HepG2 (cell line): Measurements from ENCODE around the gene CCSER2. TPM values are rescaled to one million over a fixed set of nuclear protein-coding genes. Genes with fewer than 3 reads are reported as not detected.

ENCODE experiments used
- ATAC-seq: fragments of 200-7000 bp; cut with Tn5 transposase; 3 replicates; pipeline ENCODE4 v1.9.1; 2020; ENCODE audit warnings: mild to moderate bottlenecking, moderate library complexity
- BruUV-seq: library from RNA; stranded (reverse); fragments of 400-500 nt; replicated peaks from 2 replicates; lab custom pipeline; 2021; lab: Mats Ljungman, UMichigan
- CTCF ChIA-PET: fragments of 300-600 bp; formaldehyde crosslinking; extraction: SDS; loops from one replicate; lab custom pipeline; 2021; ENCODE audit warnings: low total read pairs, inconsistent platforms, low intra/inter-chr PET ratio; lab: Yijun Ruan, JAX
- POLR2A ChIA-PET: fragments of 350-600 bp; sonication (Branson Sonifier 250); formaldehyde crosslinking; loops from one replicate; lab custom pipeline; 2020; ENCODE audit warnings: antibody characterized with exemption, inconsistent platforms; lab: Yijun Ruan, JAX
- DNase-seq: peaks from one replicate; pipeline ENCODE4 v3.0.0-alpha.2; 2015; ENCODE audit warnings: low spot score
- FAIRE-seq: peaks from 3 replicates; lab custom pipeline; 2011; peaks lifted over from hg19 to GRCh38; lab: Jason Lieb, UNC
- H2AFZ ChIP-seq: one replicate; pipeline ENCODE4 v1.6.1; 2011; ENCODE audit warnings: low read length, inconsistent platforms
- H3K27ac ChIP-seq: fragments of 300-600 bp; 3 replicates; pipeline ENCODE4 v1.8.0; 2011; ENCODE audit warnings: mixed run types, mild to moderate bottlenecking, mixed read lengths, low read length, inconsistent platforms; ENCODE audit not compliant: insufficient read depth; ENCODE audit errors: extremely low read length
- H3K27me3 ChIP-seq, 2 experiments: fragments of 200-600 bp in 1 of 2; 2 replicates in 1 of 2; 3 replicates in 1 of 2; pipeline versions ENCODE4 v1.6.0 to v1.8.0; 2011; ENCODE audit warnings: low read length in 2 of 2, mild to moderate bottlenecking in 2 of 2, moderate library complexity in 2 of 2, inconsistent platforms in 1 of 2; ENCODE audit not compliant: insufficient read depth in 2 of 2, control insufficient read depth in 1 of 2
- H3K36me3 ChIP-seq, 2 experiments: fragments of 200-600 bp in 1 of 2; replicated peaks in 1 of 2; 2 replicates in 1 of 2; 3 replicates in 1 of 2; pipeline versions ENCODE4 v1.5.1 to v1.8.0; 2011; ENCODE audit warnings: low read length in 2 of 2, inconsistent platforms in 1 of 2; ENCODE audit not compliant: insufficient read depth in 2 of 2, control insufficient read depth in 1 of 2
- H3K4me1 ChIP-seq: 2 replicates; pipeline ENCODE4 v1.5.1; 2012; ENCODE audit warnings: low read length, inconsistent platforms; ENCODE audit not compliant: insufficient read depth
- H3K4me2 ChIP-seq: 2 replicates; pipeline ENCODE4 v1.6.0; 2011; ENCODE audit warnings: low read depth, low read length, inconsistent platforms
- H3K4me3 ChIP-seq, 3 experiments: fragments of 200-600 bp in 1 of 3; sonication (generic), shearing (Covaris generic) in 1 of 3; replicated peaks in 1 of 3; 2 replicates each; pipeline ENCODE4 v1.5.1; 2011 to 2016; ENCODE audit warnings: low read length in 3 of 3, inconsistent platforms in 2 of 3, low read depth in 2 of 3, mild to moderate bottlenecking in 2 of 3, control low read depth in 1 of 3, mixed read lengths in 1 of 3; ENCODE audit not compliant: insufficient read depth in 1 of 3
- H3K79me2 ChIP-seq: one replicate; pipeline ENCODE4 v1.6.1; 2011; ENCODE audit warnings: low read length, inconsistent platforms; ENCODE audit not compliant: insufficient read depth
- H3K9ac ChIP-seq: 2 replicates; pipeline ENCODE4 v1.6.0; 2011; ENCODE audit warnings: mild to moderate bottlenecking, low read depth, low read length, inconsistent platforms; ENCODE audit not compliant: insufficient read depth
- H3K9me3 ChIP-seq: 2 replicates; pipeline ENCODE4 v1.5.1; 2012; ENCODE audit warnings: mild to moderate bottlenecking, low read length
- H4K20me1 ChIP-seq: 2 replicates; pipeline ENCODE4 v1.6.0; 2011; ENCODE audit warnings: inconsistent platforms, mild to moderate bottlenecking, low read length, moderate library complexity; ENCODE audit not compliant: insufficient read depth
- FOXA3 ChIP-seq: IDR thresholded peaks from 2 replicates; pipeline ENCODE4 v1.6.1; 2016; ENCODE audit warnings: missing genetic modification reagents, missing compliant biosample characterization
- FOXJ3 ChIP-seq: sonication (generic); formaldehyde crosslinking; IDR thresholded peaks from 2 replicates; pipeline ENCODE4 v1.4.0; 2020; ENCODE audit warnings: missing genetic modification reagents, mild to moderate bottlenecking, borderline replicate concordance
- GRHL1 ChIP-seq: sonication (generic); formaldehyde crosslinking; conservative IDR thresholded peaks from 2 replicates; pipeline ENCODE4 v1.8.0; 2022; ENCODE audit warnings: missing genetic modification reagents
- PAF1 ChIP-seq: IDR thresholded peaks from 2 replicates; pipeline ENCODE4 v1.6.1; 2016; ENCODE audit warnings: missing genetic modification reagents, missing compliant biosample characterization
- PCBP2 ChIP-seq: fragments of 200-400 bp; formaldehyde crosslinking; optimal IDR thresholded peaks from 2 replicates; pipeline ENCODE3; 2018; ENCODE audit warnings: low read length, low read depth; ENCODE audit not compliant: poor library complexity, severe bottlenecking
- SKIL ChIP-seq: sonication (generic); formaldehyde crosslinking; IDR thresholded peaks from 2 replicates; pipeline ENCODE4 v1.8.0; 2022; ENCODE audit warnings: missing genetic modification reagents, mild to moderate bottlenecking, moderate library complexity, borderline replicate concordance
- SRF ChIP-seq: IDR thresholded peaks from 2 replicates; pipeline ENCODE4 v1.6.1; 2011; ENCODE audit warnings: mild to moderate bottlenecking, low read depth, low read length, moderate library complexity
- SUZ12 ChIP-seq: fragments of 150-350 bp; IDR thresholded peaks from 2 replicates; pipeline ENCODE4 v1.6.1; 2014; ENCODE audit warnings: low read depth, low read length
- THAP11 ChIP-seq: IDR thresholded peaks from 2 replicates; pipeline ENCODE4 v1.6.1; 2016; ENCODE audit warnings: missing biosample characterization, missing genetic modification reagents
- WIZ ChIP-seq: sonication (generic); formaldehyde crosslinking; IDR thresholded peaks from 2 replicates; pipeline ENCODE4 v1.5.1; 2020; ENCODE audit warnings: mild to moderate bottlenecking, missing genetic modification reagents
- ZBTB21 ChIP-seq: sonication (generic); formaldehyde crosslinking; IDR thresholded peaks from 2 replicates; pipeline ENCODE4 v1.4.0; 2020; ENCODE audit warnings: missing genetic modification reagents
- ZHX2 ChIP-seq, 2 experiments: sonication (generic) in 1 of 2; formaldehyde crosslinking in 1 of 2; IDR thresholded peaks; 2 replicates each; pipeline versions ENCODE4 v1.6.1 to v1.9.0; 2014 to 2022; ENCODE audit warnings: antibody characterized with exemption in 1 of 2, borderline replicate concordance in 1 of 2, inconsistent platforms in 1 of 2, low read depth in 1 of 2, missing genetic modification reagents in 1 of 2
- ZNF292 ChIP-seq: sonication (generic); formaldehyde crosslinking; IDR thresholded peaks from 2 replicates; pipeline ENCODE4 v1.8.1; 2022; ENCODE audit warnings: mild to moderate bottlenecking, low read depth, missing genetic modification reagents, borderline replicate concordance
- ZNF558 ChIP-seq: sonication (generic); formaldehyde crosslinking; IDR thresholded peaks from 2 replicates; pipeline ENCODE4 v1.9.0; 2022; ENCODE audit warnings: mild to moderate bottlenecking, missing genetic modification reagents, borderline replicate concordance
- ZSCAN22 ChIP-seq: sonication (generic); formaldehyde crosslinking; IDR thresholded peaks from 2 replicates; pipeline ENCODE4 v1.4.0; 2020; ENCODE audit warnings: mild to moderate bottlenecking, missing genetic modification reagents
- WGBS: methylation state at CpG from one replicate; pipeline ENCODE4 v1.1.6; 2017; ENCODE audit warnings: low lambda C conversion rate; 5-methylcytosine and 5-hydroxymethylcytosine counted together
- in situ Hi-C: cut with HindIII; loops from 2 replicates; pipeline ENCODE4 v1.10.0; 2017; ENCODE audit warnings: low pct_unique_long_range_greater_than_20kb; ENCODE audit not compliant: extremely low pct_ligation_motif_present
- intact Hi-C: fragments of 100-400 bp; cut with micrococcal nuclease; formaldehyde crosslinking; loops from one replicate; pipeline ENCODE4 v1.10.0; 2022; ENCODE audit not compliant: unreplicated experiment
- polyA plus RNA-seq, 8 experiments: library from polyadenylated mRNA; depleted of rRNA in 3 of 8; stranded (reverse) in 7 of 8; unstranded in 1 of 8; fragments of >200 nt; fragmentation: Illumina TruSeq in 4 of 8; extraction: Trizol in 4 of 8; gene quantifications; 2 replicates each; pipeline versions ENCODE4 v1.2.1 to v1.2.3, GENCODE V29; 2011 to 2016; ENCODE audit warnings: low read depth in 4 of 8, missing spikeins in 1 of 8, mixed read lengths in 1 of 8; ENCODE audit not compliant: insufficient read depth in 1 of 8
- total RNA-seq, 5 experiments: library from RNA; depleted of rRNA; stranded (reverse); fragments of >200 nt; fragmentation: Illumina TruSeq; extraction: Trizol; gene quantifications; 2 replicates each; pipeline ENCODE4 v1.2.3, GENCODE V29; 2016; ENCODE audit warnings: low read depth in 1 of 5

Gene CCSER2
- total and polyA plus RNA-seq, 2 of the 13 experiments (the other 11 are each of a cell fraction or from before 2014, with no cell fraction given) = 13.3 to 17.2 TPM

GRCh38 chr10:84541289-84541637 lies 212.9 kb downstream of the CCSER2 start:
- FAIRE-seq = peak; percentile 77
- 16% methylated on average over 5 of the region's 6 CpGs for WGBS
- BruUV-seq = no TSS peak
- in situ Hi-C loops (loop anchor here (5.0 kb wide), 2 partner anchors 174 to 274 kb away; no protein-coding TSS in a partner anchor), intact Hi-C loops (no loop called here)
- DNase-seq = peak; percentile 67
- peaks cover 0 to 13% of the 10 kb centered on the region in 2 experiments; a peak in 3 of 5 replicates for H3K27me3 ChIP-seq
- H3K27ac ChIP-seq = no peak overlapping the region
- ChIA-PET CTCF (interaction anchor here (1.4 to 5.8 kb wide), 3 partner anchors 72 to 202 kb away, joined by 7 to 77 read pairs (median 7); no protein-coding TSS in a partner anchor), POLR2A (interaction anchor here (0.8 to 1.5 kb wide), 2 partner anchors 45 to 213 kb away, joined by 3 read pairs; partner anchors contain the start of gene CCSER2)
- peak overlapping the region; percentile 42 for H2AFZ ChIP-seq
- no peaks in the 10 kb centered on the region for H4K20me1 ChIP-seq
- peak; percentile 87 for ATAC-seq
- H3K79me2 ChIP-seq = no peaks in the 10 kb centered on the region
- peak overlapping the region; percentile 92 for H3K4me2 ChIP-seq
- H3K9me3 ChIP-seq = no peaks in the 10 kb centered on the region
- H3K36me3 ChIP-seq = no peaks in the 10 kb centered on the region
- H3K9ac ChIP-seq = peak overlapping the region; percentile 54
- H3K4me1 ChIP-seq = peaks cover 51% of the 10 kb centered on the region
- H3K4me3 ChIP-seq = peak overlapping the region; percentile 69 to 76 (median 73); a peak in 5 of 6 replicates
- TF ChIP-seq PCBP2 (no peak), ZNF292 (CRISPR knock-in tag) (0 out of 2 replicates have a peak, but pooled peaks have one; percentile 8), WIZ (CRISPR knock-in tag) (0 out of 2 replicates have a peak, but pooled peaks have one; percentile 32), ZBTB21 (CRISPR knock-in tag) (no peak), SUZ12 (no peak), ZSCAN22 (CRISPR knock-in tag) (no peak), SKIL (no peak), GRHL1 (CRISPR knock-in tag) (no peak), SRF (no peak), ZHX2 (IDR thresholded peaks at IDR 0.05; ENCODE audit: low read depth) (no peak), ZHX2 (CRISPR knock-in tag; IDR thresholded peaks at IDR 0.05; ENCODE audit: borderline replicate concordance) (no peak), FOXJ3 (no peak), ZNF558 (CRISPR knock-in tag) (no peak), FOXA3 (CRISPR knock-in tag) (no peak), PAF1 (CRISPR knock-in tag) (no peak), THAP11 (no peak)
